Activated B cell treated with CpG ODN at 0.5 μM for 24 hours (primary cell): Measurements from ENCODE around the gene ZNF598. TPM values are rescaled to one million over a fixed set of nuclear protein-coding genes. Genes with fewer than 3 reads are reported as not detected.

ENCODE experiments used
- ATAC-seq: fragments of 200-7000 bp; cut with Tn5 transposase; one replicate; pipeline ENCODE4 v1.10.0; 2021; ENCODE audit warnings: low read depth, mild to moderate bottlenecking, moderate library complexity
- CTCF ChIA-PET: fragments of 350-600 bp; sonication (Branson Sonifier 250); formaldehyde crosslinking; loops from one replicate; lab custom pipeline; 2021; ENCODE audit warnings: antibody characterized with exemption; lab: Charles Lee
- POLR2A ChIA-PET: fragments of 350-600 bp; sonication (Branson Sonifier 250); formaldehyde crosslinking; loops from one replicate; lab custom pipeline; 2021; ENCODE audit warnings: antibody characterized with exemption; lab: Charles Lee
- DNase-seq: peaks from one replicate; pipeline ENCODE4 v3.0.0; 2022
- H3K27ac Mint-ChIP-seq: one replicate; pipeline ENCODE4 v1.8.0; 2020; ENCODE audit warnings: mixed read lengths
- H3K27me3 Mint-ChIP-seq: one replicate; pipeline ENCODE4 v1.8.0; 2021; ENCODE audit warnings: mixed read lengths
- H3K36me3 Mint-ChIP-seq: one replicate; pipeline ENCODE4 v1.8.0; 2021; ENCODE audit warnings: low read depth, mixed read lengths
- H3K4me1 Mint-ChIP-seq: one replicate; pipeline ENCODE4 v1.8.0; 2021; ENCODE audit warnings: mixed read lengths
- H3K4me3 Mint-ChIP-seq: one replicate; pipeline ENCODE4 v1.8.0; 2020; ENCODE audit warnings: mild to moderate bottlenecking, mixed read lengths
- H3K9me3 Mint-ChIP-seq: one replicate; pipeline ENCODE4 v1.8.0; 2020; ENCODE audit warnings: mixed read lengths
- intact Hi-C: fragments of 100-400 bp; cut with micrococcal nuclease; formaldehyde crosslinking; loops from one replicate; pipeline ENCODE4 v1.15.1; 2024
- total RNA-seq: library from RNA; stranded (reverse); gene quantifications from 2 replicates; pipeline ENCODE4 v1.2.3, GENCODE V29; 2022
- TF ChIP-seq, protein P1 (sequence below): fragments of 200-600 bp; IDR thresholded peaks from one replicate; pipeline ENCODE4 v1.8.0; 2022; ENCODE audit warnings: antibody characterized with exemption, mild to moderate bottlenecking

ZNF598 gene
- total RNA-seq, 1 donor from 2014 or later, result 59.3 TPM

DNA sequence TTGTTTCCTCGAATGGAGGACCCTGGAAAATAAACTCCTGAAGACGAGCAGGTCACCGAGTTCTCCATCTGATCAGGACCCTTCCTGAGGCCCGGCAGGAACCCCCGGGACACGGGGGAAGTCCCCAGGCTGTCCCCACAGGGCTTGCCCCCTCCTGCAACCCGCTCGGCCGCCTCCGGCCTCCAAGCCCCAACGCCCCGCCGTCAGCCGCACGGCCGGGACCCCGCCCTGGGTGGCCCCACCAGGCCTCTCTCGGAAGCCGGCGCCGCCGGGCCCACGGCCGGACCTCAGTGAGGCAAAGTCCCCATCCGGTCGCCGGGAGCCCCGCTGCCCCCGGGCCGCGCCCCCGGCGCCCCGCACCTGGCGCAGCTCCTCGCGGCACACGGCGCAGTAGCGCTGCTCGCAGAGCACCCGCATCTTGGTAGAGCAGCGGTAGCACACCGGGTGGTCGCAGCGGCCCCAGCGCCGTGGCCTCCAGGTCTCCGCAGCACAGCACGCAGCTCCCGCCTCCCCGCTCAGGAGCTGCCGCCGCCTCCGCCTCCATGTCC is 383 bp downstream of the ZNF598 start:
- ChIA-PET POLR2A (interaction anchor here (0.6 to 3.5 kb wide), 8 partner anchors 17 to 145 kb away, joined by 3 to 22 read pairs (median 5); partner anchors contain the start of genes GFER, RPS2, TBL3 and TRAF7), CTCF (no interaction called here)
- H3K4me3 Mint-ChIP-seq, result peak overlapping the region; percentile 84
- TF ChIP-seq, protein P1, sequence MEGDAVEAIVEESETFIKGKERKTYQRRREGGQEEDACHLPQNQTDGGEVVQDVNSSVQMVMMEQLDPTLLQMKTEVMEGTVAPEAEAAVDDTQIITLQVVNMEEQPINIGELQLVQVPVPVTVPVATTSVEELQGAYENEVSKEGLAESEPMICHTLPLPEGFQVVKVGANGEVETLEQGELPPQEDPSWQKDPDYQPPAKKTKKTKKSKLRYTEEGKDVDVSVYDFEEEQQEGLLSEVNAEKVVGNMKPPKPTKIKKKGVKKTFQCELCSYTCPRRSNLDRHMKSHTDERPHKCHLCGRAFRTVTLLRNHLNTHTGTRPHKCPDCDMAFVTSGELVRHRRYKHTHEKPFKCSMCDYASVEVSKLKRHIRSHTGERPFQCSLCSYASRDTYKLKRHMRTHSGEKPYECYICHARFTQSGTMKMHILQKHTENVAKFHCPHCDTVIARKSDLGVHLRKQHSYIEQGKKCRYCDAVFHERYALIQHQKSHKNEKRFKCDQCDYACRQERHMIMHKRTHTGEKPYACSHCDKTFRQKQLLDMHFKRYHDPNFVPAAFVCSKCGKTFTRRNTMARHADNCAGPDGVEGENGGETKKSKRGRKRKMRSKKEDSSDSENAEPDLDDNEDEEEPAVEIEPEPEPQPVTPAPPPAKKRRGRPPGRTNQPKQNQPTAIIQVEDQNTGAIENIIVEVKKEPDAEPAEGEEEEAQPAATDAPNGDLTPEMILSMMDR, result no peak
- ATAC-seq (peak; percentile 40), DNase-seq (no peak)
- H3K9me3 Mint-ChIP-seq, result no peaks in the 10 kb centered on the region
- H3K27me3 Mint-ChIP-seq, result no peaks in the 10 kb centered on the region
- no peak overlapping the region for H3K27ac Mint-ChIP-seq
- peaks cover 14% of the 10 kb centered on the region for H3K36me3 Mint-ChIP-seq
- intact Hi-C loops, result loop anchor here (1.0 to 5.0 kb wide), 6 partner anchors 14 to 673 kb away; partner anchors contain the start of genes KCTD5, MLST8, NTHL1 and RPS2
- H3K4me1 Mint-ChIP-seq, result peaks cover 42% of the 10 kb centered on the region

GRCh38 chr16:2008631-2009163 is 924 bp downstream of the ZNF598 start:
- ATAC-seq (no peak), DNase-seq (no peak)
- H3K9me3 Mint-ChIP-seq, result no peaks in the 10 kb centered on the region
- no peaks in the 10 kb centered on the region for H3K27me3 Mint-ChIP-seq
- H3K4me3 Mint-ChIP-seq, result peak overlapping the region; percentile 84
- H3K36me3 Mint-ChIP-seq, result peaks cover 14% of the 10 kb centered on the region
- H3K27ac Mint-ChIP-seq, result peak overlapping the region; percentile 81
- TF ChIP-seq, protein P1, result no peak
- peaks cover 47% of the 10 kb centered on the region for H3K4me1 Mint-ChIP-seq
- intact Hi-C loops, result loop anchor here (1.0 to 5.0 kb wide), 6 partner anchors 14 to 674 kb away; partner anchors contain the start of genes KCTD5, MLST8, NTHL1 and RPS2
- POLR2A ChIA-PET, result interaction anchor here (0.6 to 3.5 kb wide), 9 partner anchors 16 to 494 kb away, joined by 3 to 22 read pairs (median 4); partner anchors contain the start of genes GFER, RPS2, TBL3 and TRAF7
- CTCF ChIA-PET, result no interaction called here

DNA sequence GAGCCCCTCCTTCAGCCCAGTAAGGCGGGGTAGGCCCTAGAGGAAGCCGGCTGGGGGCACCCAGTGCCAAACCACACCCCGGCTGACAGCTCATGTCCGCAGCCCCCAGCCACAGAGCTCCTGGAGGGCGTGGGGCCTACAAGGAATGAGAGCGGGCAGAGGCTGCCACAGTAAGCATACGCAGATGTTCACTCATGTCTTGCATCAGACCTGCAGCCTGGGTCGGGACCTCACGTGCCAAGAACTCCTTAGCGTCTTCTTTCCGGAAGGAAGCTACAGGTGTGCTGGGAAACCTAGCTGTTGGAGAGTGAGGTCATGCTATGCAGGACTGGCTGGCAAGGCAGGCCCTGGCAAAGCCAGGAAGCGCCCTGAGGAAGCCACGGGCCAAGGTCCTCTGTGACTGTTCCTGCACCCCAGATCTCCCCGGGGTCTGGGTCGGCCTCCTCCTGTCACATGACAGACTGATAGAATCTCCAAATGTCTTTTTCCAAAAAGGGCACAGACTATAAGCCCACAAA is 1.6 kb downstream of the ZNF598 start:
- Mint-ChIP-seq H3K36me3 (peaks cover 14% of the 10 kb centered on the region), H3K27ac (peak overlapping the region; percentile 81), H3K9me3 (no peaks in the 10 kb centered on the region), H3K27me3 (no peaks in the 10 kb centered on the region), H3K4me1 (peaks cover 47% of the 10 kb centered on the region), H3K4me3 (peak overlapping the region; percentile 84)
- TF ChIP-seq, protein P1, result no peak
- ATAC-seq (no peak), DNase-seq (no peak)
- intact Hi-C loops, result loop anchor here (2.0 to 5.0 kb wide), 4 partner anchors 15 to 674 kb away; partner anchors contain the start of genes KCTD5, MLST8 and RPS2
- ChIA-PET CTCF (no interaction called here), POLR2A (interaction anchor here (0.6 to 3.5 kb wide), 6 partner anchors 16 to 495 kb away, joined by 3 to 22 read pairs (median 8); partner anchors contain the start of genes MSRB1, RPS2 and TRAF7)

DNA sequence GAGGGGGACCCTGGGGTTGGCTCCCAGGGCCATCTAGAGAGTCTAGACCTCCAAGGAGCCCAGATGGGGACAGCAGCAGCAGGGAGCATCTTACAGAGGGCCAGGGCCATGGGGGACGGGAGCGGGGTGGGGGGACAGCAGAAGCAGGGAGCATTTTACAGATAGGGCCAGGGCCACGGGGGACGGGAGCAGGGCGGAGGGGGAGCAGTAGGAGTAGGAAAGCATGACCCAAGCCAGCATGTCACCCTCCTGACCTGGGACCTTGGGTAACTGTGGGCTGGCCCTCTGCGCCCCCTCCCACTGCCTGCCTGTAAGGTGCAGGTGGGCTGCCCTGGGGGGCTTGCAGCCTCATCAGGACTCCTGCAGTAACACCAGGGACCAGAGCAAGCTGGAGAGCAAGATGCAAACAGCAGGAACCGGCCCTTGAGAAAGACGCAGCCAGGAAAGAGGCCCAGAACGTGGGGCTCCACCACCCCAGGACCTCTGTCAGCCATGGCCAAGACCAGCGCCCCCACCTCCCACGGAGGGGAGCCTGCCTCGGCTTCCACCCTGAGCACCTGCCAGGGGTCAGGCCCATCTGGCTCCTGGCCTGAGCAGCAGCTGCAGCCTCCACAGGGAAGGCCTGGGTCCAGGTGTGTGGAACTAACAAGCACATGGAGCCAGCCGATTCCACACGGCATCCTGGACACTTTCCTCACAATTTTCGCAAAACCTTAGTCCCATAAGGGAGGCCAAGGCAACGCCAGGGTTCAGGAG is 2.4 kb downstream of the ZNF598 start:
- peaks cover 17% of the 10 kb centered on the region for H3K36me3 Mint-ChIP-seq
- no peak for ATAC-seq
- intact Hi-C loops, result loop anchor here (5.0 kb wide), 2 partner anchors 200 to 675 kb away; partner anchors contain the start of genes KCTD5 and MLST8
- POLR2A ChIA-PET, result interaction anchor here (1.0 to 3.5 kb wide), 4 partner anchors 15 to 147 kb away, joined by 4 to 22 read pairs (median 16); partner anchors contain the start of genes MSRB1, RPS2 and TRAF7
- H3K27ac Mint-ChIP-seq, result no peak overlapping the region
- no peaks in the 10 kb centered on the region for H3K9me3 Mint-ChIP-seq
- H3K27me3 Mint-ChIP-seq, result no peaks in the 10 kb centered on the region
- CTCF ChIA-PET, result no interaction called here
- TF ChIP-seq, protein P1, result no peak
- H3K4me3 Mint-ChIP-seq, result peak overlapping the region; percentile 84
- no peak for DNase-seq
- H3K4me1 Mint-ChIP-seq, result peaks cover 47% of the 10 kb centered on the region
